ENCODE measurements around the gene CRELD2. TPM values are rescaled to one million over a fixed set of nuclear protein-coding genes. Genes with fewer than 3 reads are reported as not detected.
A peak's percentile ranks its signal among the peaks of the same experiment; 100 is the strongest.

Gene CRELD2
- total and polyA plus RNA-seq, 2 of the 13 experiments (the other 11 are each of a cell fraction or from before 2014, with no cell fraction given), result 17.2 to 44.7 TPM

DNA sequence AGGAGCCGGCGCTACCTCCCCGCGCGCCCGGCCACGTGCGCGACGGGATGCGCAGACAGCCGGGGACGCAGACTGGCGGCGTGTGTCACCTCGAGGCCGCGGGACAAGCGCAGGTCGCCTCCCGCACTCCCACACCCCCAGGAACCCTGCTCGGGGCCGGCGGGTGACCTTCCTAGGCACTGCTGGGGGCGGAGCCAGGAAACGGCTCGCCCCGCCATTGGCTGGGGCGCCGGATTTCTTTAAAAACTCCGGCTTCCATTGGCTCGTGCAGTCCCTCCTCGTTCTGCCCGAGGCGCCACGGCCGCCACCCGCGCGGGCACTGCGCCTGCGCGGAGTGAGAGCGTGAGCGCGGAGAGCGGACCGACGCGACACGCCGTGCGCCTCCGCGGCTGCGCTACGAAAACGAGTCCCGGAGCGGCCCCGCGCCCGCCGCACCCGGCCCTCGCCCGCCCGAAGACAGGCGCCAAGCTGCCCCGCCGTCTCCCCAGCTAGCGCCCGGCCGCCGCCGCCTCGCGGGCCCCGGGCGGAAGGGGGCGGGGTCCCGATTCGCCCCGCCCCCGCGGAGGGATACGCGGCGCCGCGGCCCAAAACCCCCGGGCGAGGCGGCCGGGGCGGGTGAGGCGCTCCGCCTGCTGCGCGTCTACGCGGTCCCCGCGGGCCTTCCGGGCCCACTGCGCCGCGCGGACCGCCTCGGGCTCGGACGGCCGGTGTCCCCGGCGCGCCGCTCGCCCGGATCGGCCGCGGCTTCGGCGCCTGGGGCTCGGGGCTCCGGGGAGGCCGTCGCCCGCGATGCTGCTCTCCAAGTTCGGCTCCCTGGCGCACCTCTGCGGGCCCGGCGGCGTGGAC is 41.9 kb downstream of the CRELD2 start, which contains the start of gene PIM3 (continued):
- TF ChIP-seq ZNF609 (CRISPR knock-in tag; IDR thresholded peaks at IDR 0.05; ENCODE audit: borderline replicate concordance), result peak; percentile 55; the same call in 1 of the 2 replicates
- TF ChIP-seq SNAPC2 (CRISPR knock-in tag; IDR thresholded peaks at IDR 0.05), result 0 out of 2 replicates have a peak, but pooled peaks have one; percentile 21
- TF ChIP-seq HNRNPL (IDR thresholded peaks at IDR 0.05; ENCODE audit: low read depth, low read length), result no peak
- no peak for TF ChIP-seq AGO2 (optimal IDR thresholded peaks at IDR 0.05; ENCODE audit: low read depth, low read length)
- TF ChIP-seq ZBTB34 (CRISPR knock-in tag; IDR thresholded peaks at IDR 0.05), result no peak
- no peak; the same call in 1 of the 2 replicates for TF ChIP-seq E2F5 (CRISPR knock-in tag; conservative IDR thresholded peaks at IDR 0.05)
- TF ChIP-seq BCL3 (CRISPR knock-in tag; IDR thresholded peaks at IDR 0.05), result no peak
- no peak; the same call in 1 of the 2 replicates for TF ChIP-seq ZNF724P (CRISPR knock-in tag; IDR thresholded peaks at IDR 0.05; ENCODE audit: borderline replicate concordance)
- TF ChIP-seq TEF (CRISPR knock-in tag; IDR thresholded peaks at IDR 0.05), result no peak; the same call in 1 of the 2 replicates
- 0 out of 2 replicates have a peak, but pooled peaks have one; percentile 58 for TF ChIP-seq ZNF792 (CRISPR knock-in tag; IDR thresholded peaks at IDR 0.05)
- TF ChIP-seq ZNF562 (CRISPR knock-in tag; IDR thresholded peaks at IDR 0.05; ENCODE audit: borderline replicate concordance), result no peak
- no peak for TF ChIP-seq NFE2L1 (CRISPR knock-in tag; IDR thresholded peaks at IDR 0.05; ENCODE audit: borderline replicate concordance)
- no peak for TF ChIP-seq ZNF577 (CRISPR knock-in tag; IDR thresholded peaks at IDR 0.05; ENCODE audit: borderline replicate concordance, low read depth)
- no peak for TF ChIP-seq NAIF1 (CRISPR knock-in tag; IDR thresholded peaks at IDR 0.05; ENCODE audit: borderline replicate concordance)
- 0 out of 2 replicates have a peak, but pooled peaks have one; percentile 76 for TF ChIP-seq ZNF543 (CRISPR knock-in tag; IDR thresholded peaks at IDR 0.05)
- TF ChIP-seq, protein P1, sequence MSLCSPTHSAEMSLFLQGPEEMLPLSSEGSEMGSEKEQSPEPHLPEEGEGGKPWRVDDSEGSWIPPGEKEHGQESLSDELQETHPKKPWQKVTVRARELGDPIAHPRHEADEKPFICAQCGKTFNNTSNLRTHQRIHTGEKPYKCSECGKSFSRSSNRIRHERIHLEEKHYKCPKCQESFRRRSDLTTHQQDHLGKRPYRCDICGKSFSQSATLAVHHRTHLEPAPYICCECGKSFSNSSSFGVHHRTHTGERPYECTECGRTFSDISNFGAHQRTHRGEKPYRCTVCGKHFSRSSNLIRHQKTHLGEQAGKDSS (CRISPR knock-in tag; IDR thresholded peaks at IDR 0.05; ENCODE audit: borderline replicate concordance, low read depth), result 0 out of 2 replicates have a peak, but pooled peaks have one; percentile 14
- no peak for TF ChIP-seq TEAD3 (CRISPR knock-in tag; optimal IDR thresholded peaks at IDR 0.05; ENCODE audit: borderline replicate concordance)

All from HepG2 (cell line).